Heart left ventricle (tissue), 13 donors: ENCODE results near the gene CYP46A1.

Source experiments
- CTCF ChIP-seq, 12 donors: fragments of 200-600 bp; sonication (generic) in 4 of 12; IDR thresholded peaks; one replicate each; pipeline versions ENCODE4 v1.5.0 to v1.8.0; 2018 to 2022; ENCODE audit warnings: antibody characterized with exemption in 12 of 12, mild to moderate bottlenecking in 5 of 12
- POLR2A ChIP-seq, 2 donors: fragments of 450-650 bp; IDR thresholded peaks; one replicate each; pipeline ENCODE4 v1.6.1; 2017; ENCODE audit warnings: antibody characterized with exemption in 2 of 2, mild to moderate bottlenecking in 2 of 2, moderate library complexity in 2 of 2
- donor health status: ischemic (EF 13 %, LVEDD 7.1; RV severe dilation, severe dysfunction).
- donor health status: DM: no; HTN: yes; CAD: no.
- donor health status: DM: no; HTN: no; CAD: no.
- donor health status: ischemic (EF 25% LVEDD 6.9; RV normal size, moderate dysfunction).
- donor health status: ischemic (EF 25% LVEDD 5.7; RV mildly dilated, moderate dysfunction).
- donor health status: ischemic (EF 35%, LVEDD 5.7; RV mildly dilated, moderate dysfunction).
- donor health status: nonischemic (EF 11% LVEDD 7.7; RV severe dilation, severe dysfunction).
- donor health status: DM: yes; HTN: yes; CAD: no.
- donor health status: PGD.
- donor health status: ischemic (EF 29% LVEDD 5.4; RV normal size, mild dysfunction).
- donor health status: nonischemic (EF 23%, LVEDD 6.1; RV moderate dilation, normal function).

- TF ChIP-seq CTCF (IDR thresholded peaks at IDR 0.05) (no peak), POLR2A (IDR thresholded peaks at IDR 0.05) (no peak)
These were observed 67.7 kb downstream of the CYP46A1 start for GRCh38 chr14:99751539-99752485.
